ENCODE data around the gene SYNPO. TPM values are rescaled to one million over a fixed set of nuclear protein-coding genes. Genes with fewer than 3 reads are reported as not detected.

The SYNPO gene
- total RNA-seq, 1 donor from 2014 or later: 1.4 TPM

DNA sequence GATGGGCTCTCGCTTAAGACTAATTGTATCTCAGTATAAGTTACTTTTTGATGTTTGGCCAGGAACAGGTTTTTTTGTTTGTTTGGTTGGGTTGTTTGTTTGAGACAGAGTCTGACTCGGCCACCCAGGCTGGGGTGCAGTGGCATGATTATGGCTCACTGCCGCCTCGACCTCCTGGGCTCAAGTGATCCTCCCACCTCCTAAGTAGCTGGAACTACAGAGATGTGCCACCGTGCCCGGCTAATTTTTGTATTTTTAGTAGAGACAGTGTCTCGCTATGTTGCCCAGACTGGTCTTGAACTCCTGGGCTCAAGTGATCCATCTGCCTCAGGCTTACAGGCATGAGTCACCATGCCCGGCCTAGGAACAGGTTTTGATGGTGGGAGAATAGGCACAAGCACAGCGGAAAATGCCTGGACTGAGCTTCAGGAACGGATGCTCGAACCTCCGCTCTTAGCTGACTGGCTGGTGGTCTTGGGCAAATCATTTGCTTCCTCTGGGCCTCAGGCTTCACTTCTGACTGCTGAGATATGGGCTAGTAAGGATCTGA lies 11.4 kb upstream of the SYNPO start:
- no peak for DNase-seq (ENCODE audit: low read depth)
- TF ChIP-seq CTCF (conservative IDR thresholded peaks at IDR 0.05; ENCODE audit: low read depth, low read length): no peak
- H3K4me3 ChIP-seq (ENCODE audit: low read depth, low read length): no peak overlapping the region

DNA sequence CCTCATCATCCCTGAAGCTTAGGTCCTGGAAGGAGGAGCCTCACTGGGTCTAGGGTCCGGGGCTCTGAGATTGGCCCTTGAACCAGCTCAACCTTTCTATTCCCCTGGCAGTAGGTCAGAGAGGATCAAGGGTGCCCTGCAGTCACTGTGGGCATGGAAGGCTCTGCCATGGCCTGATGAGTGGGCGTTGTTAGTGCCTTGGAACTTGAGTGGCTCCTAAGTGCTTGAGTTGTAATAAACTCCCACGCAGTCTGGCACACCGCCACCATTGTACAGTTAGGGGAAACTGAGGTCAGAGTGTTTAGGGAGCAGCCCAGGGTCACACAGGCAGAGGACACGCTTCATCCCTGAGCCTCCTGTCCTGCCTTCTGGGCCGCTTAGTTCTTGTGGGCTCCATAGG lies 10.4 kb upstream of the SYNPO start:
- TF ChIP-seq CTCF (conservative IDR thresholded peaks at IDR 0.05; ENCODE audit: low read depth, low read length): no peak
- no peak overlapping the region for H3K4me3 ChIP-seq (ENCODE audit: low read depth, low read length)
- no peak for DNase-seq (ENCODE audit: low read depth)

- H3K4me3 ChIP-seq (ENCODE audit: low read depth, low read length): no peak overlapping the region
- no peak for TF ChIP-seq CTCF (conservative IDR thresholded peaks at IDR 0.05; ENCODE audit: low read depth, low read length)
- DNase-seq (ENCODE audit: low read depth): no peak
Observed at GRCh38 chr5:150630461-150631325, 9.8 kb upstream of the SYNPO start.

DNA sequence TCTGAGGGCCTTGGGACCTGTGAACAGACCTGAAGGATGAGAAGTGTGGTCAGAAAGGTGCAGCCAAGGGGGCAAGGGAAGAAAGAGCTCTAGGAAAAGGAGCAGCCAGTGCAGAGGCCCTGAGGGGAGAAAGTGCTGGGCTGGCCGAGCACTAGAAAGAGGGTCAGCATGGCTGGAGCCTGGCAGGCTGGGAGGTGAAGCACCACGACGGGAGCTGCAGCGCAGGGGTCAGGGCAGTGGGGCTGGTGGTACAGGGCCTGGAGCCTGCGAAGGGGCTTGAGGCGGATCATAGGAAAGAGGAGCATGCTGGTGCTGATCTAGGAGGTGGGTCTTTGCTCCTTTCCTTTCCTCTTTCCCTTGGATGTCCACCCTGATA lies 9.1 kb upstream of the SYNPO start:
- TF ChIP-seq CTCF (conservative IDR thresholded peaks at IDR 0.05; ENCODE audit: low read depth, low read length): no peak
- no peak overlapping the region for H3K4me3 ChIP-seq (ENCODE audit: low read depth, low read length)
- no peak for DNase-seq (ENCODE audit: low read depth)

- DNase-seq (ENCODE audit: low read depth): no peak
- H3K4me3 ChIP-seq (ENCODE audit: low read depth, low read length): no peak overlapping the region
- TF ChIP-seq CTCF (conservative IDR thresholded peaks at IDR 0.05; ENCODE audit: low read depth, low read length): no peak
Observed at GRCh38 chr5:150632305-150633160, 7.9 kb upstream of the SYNPO start.

DNA sequence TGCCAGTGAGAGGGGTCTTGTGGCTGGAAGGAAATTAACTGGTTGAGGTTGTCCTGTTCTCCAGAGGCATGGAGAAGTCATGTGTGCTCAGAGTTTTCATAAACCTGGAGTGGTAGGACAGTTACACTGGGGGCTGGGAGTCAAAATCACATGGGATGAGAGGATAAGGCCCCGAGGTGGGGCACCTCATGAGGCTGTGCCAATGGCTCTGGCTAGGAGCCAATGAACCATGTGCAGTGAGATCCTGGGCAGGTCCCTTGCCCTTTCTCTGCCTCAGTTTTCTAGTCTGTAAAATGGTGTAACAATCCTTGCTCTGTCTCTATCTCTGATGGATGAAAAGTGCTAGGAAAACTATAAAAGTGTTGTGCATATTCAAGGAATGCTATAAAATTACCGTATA lies 7.0 kb upstream of the SYNPO start:
- DNase-seq (ENCODE audit: low read depth): no peak
- no peak overlapping the region for H3K4me3 ChIP-seq (ENCODE audit: low read depth, low read length)
- no peak for TF ChIP-seq CTCF (conservative IDR thresholded peaks at IDR 0.05; ENCODE audit: low read depth, low read length)
